PFSK-1 (cell line): ENCODE measurements around the gene SLC6A11.

Experiments
- POLR2AphosphoS5 ChIP-seq: IDR thresholded peaks from 2 replicates; pipeline ENCODE4 v1.6.1; 2012; ENCODE audit warnings: low read depth, mild to moderate bottlenecking, control low read depth, low read length, moderate library complexity
- REST ChIP-seq, 2 experiments: IDR thresholded peaks; 2 replicates each; pipeline versions ENCODE4 v1.6.1 to v1.8.0; 2011 to 2012; ENCODE audit warnings: low read depth in 2 of 2, low read length in 2 of 2, control low read depth in 1 of 2, inconsistent platforms in 1 of 2, mild to moderate bottlenecking in 1 of 2, moderate library complexity in 1 of 2; ENCODE audit not compliant: insufficient read depth in 1 of 2
- SIN3A ChIP-seq: IDR thresholded peaks from 2 replicates; pipeline ENCODE4 v1.6.1; 2012; ENCODE audit warnings: mild to moderate bottlenecking, low read length, moderate library complexity, borderline replicate concordance; ENCODE audit not compliant: insufficient read depth
- TAF1 ChIP-seq: IDR thresholded peaks from 2 replicates; pipeline ENCODE4 v1.6.1; 2012; ENCODE audit warnings: low read length, control low read depth, borderline replicate concordance; ENCODE audit not compliant: insufficient read depth

GRCh38 chr3:10926256-10926810 is 110.3 kb downstream of the SLC6A11 start:
- TF ChIP-seq POLR2AphosphoS5 = no peak
- TF ChIP-seq REST (IDR thresholded peaks at IDR 0.05; ENCODE audit: insufficient read depth in 1 of 2, low read depth in 2 of 2, low read length in 2 of 2) = no peak
- no peak for TF ChIP-seq TAF1
- no peak for TF ChIP-seq SIN3A
